ENCODE data around the gene C20orf173. TPM values are rescaled to one million over a fixed set of nuclear protein-coding genes. Genes with fewer than 3 reads are reported as not detected.

The C20orf173 gene
- total RNA-seq, 4 donors from 2014 or later = not detected

- Histone ChIP-seq H3K36me3 (no peaks in the 10 kb centered on the region), H3K27me3 (no peaks in the 10 kb centered on the region), H3K27ac (no peak overlapping the region), H3K9me3 (no peaks in the 10 kb centered on the region), H3K4me3 (no peak overlapping the region), H3K4me1 (no peaks in the 10 kb centered on the region)
- DNase-seq (no peak), ATAC-seq (no peak)
- TF ChIP-seq, protein P1, sequence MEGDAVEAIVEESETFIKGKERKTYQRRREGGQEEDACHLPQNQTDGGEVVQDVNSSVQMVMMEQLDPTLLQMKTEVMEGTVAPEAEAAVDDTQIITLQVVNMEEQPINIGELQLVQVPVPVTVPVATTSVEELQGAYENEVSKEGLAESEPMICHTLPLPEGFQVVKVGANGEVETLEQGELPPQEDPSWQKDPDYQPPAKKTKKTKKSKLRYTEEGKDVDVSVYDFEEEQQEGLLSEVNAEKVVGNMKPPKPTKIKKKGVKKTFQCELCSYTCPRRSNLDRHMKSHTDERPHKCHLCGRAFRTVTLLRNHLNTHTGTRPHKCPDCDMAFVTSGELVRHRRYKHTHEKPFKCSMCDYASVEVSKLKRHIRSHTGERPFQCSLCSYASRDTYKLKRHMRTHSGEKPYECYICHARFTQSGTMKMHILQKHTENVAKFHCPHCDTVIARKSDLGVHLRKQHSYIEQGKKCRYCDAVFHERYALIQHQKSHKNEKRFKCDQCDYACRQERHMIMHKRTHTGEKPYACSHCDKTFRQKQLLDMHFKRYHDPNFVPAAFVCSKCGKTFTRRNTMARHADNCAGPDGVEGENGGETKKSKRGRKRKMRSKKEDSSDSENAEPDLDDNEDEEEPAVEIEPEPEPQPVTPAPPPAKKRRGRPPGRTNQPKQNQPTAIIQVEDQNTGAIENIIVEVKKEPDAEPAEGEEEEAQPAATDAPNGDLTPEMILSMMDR (IDR thresholded peaks at IDR 0.05 in 4 of 5, conservative IDR thresholded peaks at IDR 0.05 in 1 of 5) = no peak
- no peak for TF ChIP-seq POLR2A (IDR thresholded peaks at IDR 0.05)
- intact Hi-C loops (cut with DNase I; ENCODE audit: low total_unique reads) = no loop called here
- in situ Hi-C loops (cut with MboI; ENCODE audit: low sequenced_read_pairs in 4 of 4) = no loop called here
These were observed 33.2 kb upstream of the C20orf173 start for GRCh38 chr20:35562541-35563110.

DNA sequence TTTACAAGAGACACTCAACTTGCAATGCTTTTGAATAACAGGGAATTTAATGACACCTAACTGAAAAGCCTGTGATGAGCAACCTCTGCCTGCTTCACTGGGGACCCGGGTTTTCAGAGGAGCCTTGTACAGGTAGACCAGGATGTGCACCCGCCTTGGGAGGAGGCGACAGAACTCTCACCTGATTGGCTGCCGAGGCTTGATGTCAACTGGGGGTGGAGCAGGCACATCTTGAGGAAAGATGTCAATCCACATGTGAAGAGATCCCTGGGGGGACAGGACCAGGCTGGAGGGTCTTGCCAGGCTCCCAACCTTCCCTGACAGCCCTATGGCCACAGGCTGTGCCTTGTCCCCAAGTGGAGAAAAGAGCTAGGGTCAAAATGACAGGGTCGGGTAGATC lies 32.2 kb upstream of the C20orf173 start:
- Histone ChIP-seq H3K27me3 (no peaks in the 10 kb centered on the region), H3K27ac (no peak overlapping the region), H3K4me3 (no peak overlapping the region), H3K36me3 (peaks cover 0 to 5% of the 10 kb centered on the region in 2 donors), H3K4me1 (no peaks in the 10 kb centered on the region), H3K9me3 (no peaks in the 10 kb centered on the region)
- TF ChIP-seq, protein P1 (IDR thresholded peaks at IDR 0.05 in 4 of 5, conservative IDR thresholded peaks at IDR 0.05 in 1 of 5) = no peak
- TF ChIP-seq POLR2A (IDR thresholded peaks at IDR 0.05) = no peak
- DNase-seq (no peak), ATAC-seq (no peak)
- intact Hi-C loops (cut with DNase I; ENCODE audit: low total_unique reads) = no loop called here
- in situ Hi-C loops (cut with MboI; ENCODE audit: low sequenced_read_pairs in 4 of 4) = no loop called here

DNA sequence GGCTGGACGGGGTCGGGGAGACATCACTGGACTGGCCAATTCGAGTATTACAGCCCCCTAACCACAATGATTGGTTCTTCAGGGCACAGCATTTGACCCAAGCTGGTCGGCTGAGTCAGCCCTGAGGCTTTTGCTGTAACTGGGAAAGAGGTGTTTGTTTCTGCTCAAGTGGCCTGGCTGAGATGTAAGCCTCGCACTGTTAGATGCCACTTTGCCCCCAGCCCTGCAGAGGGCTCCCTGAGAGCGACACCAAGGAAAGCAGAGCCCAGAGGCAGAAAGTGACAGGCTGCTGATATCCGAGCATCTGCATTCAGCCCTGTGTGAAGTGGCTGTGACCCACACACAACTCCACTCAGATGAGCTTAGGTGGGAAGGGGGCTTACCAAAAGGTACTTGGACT lies 31.8 kb upstream of the C20orf173 start:
- intact Hi-C loops (cut with DNase I; ENCODE audit: low total_unique reads) = no loop called here
- no peak for DNase-seq
- H3K36me3 ChIP-seq = peaks cover 0 to 9% of the 10 kb centered on the region in 2 donors
- TF ChIP-seq, protein P1 (IDR thresholded peaks at IDR 0.05 in 4 of 5, conservative IDR thresholded peaks at IDR 0.05 in 1 of 5) = no peak
- TF ChIP-seq POLR2A (IDR thresholded peaks at IDR 0.05) = no peak
- no peak overlapping the region for H3K4me3 ChIP-seq
- no peaks in the 10 kb centered on the region for H3K27me3 ChIP-seq
- H3K27ac ChIP-seq = no peak overlapping the region
- H3K9me3 ChIP-seq = no peaks in the 10 kb centered on the region
- in situ Hi-C loops (cut with MboI; ENCODE audit: low sequenced_read_pairs in 4 of 4) = no loop called here
- no peaks in the 10 kb centered on the region for H3K4me1 ChIP-seq
- ATAC-seq = no peak

DNA sequence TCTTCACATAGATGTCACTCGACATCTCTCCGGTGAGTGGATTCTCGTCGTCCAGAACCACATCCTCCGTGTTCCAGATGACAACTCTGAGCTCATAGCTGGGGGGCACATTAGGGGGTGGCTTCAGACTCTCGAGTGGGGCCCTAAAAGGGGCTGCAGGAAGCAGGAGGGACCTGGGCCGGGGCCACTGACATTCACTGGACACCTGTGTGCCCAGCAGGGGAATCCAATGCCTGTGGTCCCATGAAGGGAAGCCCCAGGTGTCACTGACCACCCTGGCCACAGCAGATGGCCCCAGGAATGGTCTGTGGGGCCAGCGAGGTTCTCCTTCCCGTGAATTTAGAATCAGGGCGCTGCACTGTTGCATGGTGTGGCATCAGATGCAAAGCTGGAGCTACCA lies 31.1 kb upstream of the C20orf173 start:
- no peak for TF ChIP-seq POLR2A (IDR thresholded peaks at IDR 0.05)
- TF ChIP-seq, protein P1 (IDR thresholded peaks at IDR 0.05 in 4 of 5, conservative IDR thresholded peaks at IDR 0.05 in 1 of 5) = no peak
- Histone ChIP-seq H3K9me3 (no peaks in the 10 kb centered on the region), H3K36me3 (peaks cover 0 to 14% of the 10 kb centered on the region in 2 donors), H3K4me3 (no peak overlapping the region), H3K4me1 (no peaks in the 10 kb centered on the region), H3K27me3 (no peaks in the 10 kb centered on the region), H3K27ac (no peak overlapping the region)
- ATAC-seq = no peak
- intact Hi-C loops (cut with DNase I; ENCODE audit: low total_unique reads) (no loop called here), in situ Hi-C loops (cut with MboI; ENCODE audit: low sequenced_read_pairs in 4 of 4) (no loop called here)
- no peak for DNase-seq

DNA sequence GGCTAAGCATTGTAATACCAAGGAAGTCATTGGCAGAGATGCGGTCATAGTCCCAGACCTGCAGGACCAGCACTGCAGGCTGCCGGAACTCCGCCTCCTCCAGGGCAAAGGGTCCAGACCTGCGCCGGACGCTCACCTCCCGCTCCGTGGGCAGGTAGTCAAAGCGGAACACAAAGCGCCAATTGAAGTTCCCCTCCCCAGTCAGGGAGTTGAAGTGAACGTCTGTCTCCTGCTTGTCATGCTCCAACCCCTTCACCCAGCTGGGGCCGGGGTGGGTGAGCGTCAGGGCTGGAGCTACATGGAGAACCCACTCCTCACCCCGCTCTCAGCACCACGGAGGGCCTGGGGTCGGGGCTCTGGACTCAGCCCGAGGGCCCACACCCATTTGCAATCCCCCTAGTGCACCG lies 30.7 kb upstream of the C20orf173 start:
- DNase-seq = no peak
- no peaks in the 10 kb centered on the region for H3K9me3 ChIP-seq

More for the DNA sequence above, 30.7 kb upstream of the C20orf173 start:
- Histone ChIP-seq H3K36me3 (peaks cover 0 to 14% of the 10 kb centered on the region in 2 donors), H3K27me3 (no peaks in the 10 kb centered on the region), H3K4me3 (no peak overlapping the region), H3K27ac (no peak overlapping the region), H3K4me1 (no peaks in the 10 kb centered on the region)
- ATAC-seq = no peak
- in situ Hi-C loops (cut with MboI; ENCODE audit: low sequenced_read_pairs in 4 of 4) = no loop called here
- intact Hi-C loops (cut with DNase I; ENCODE audit: low total_unique reads) = no loop called here
- no peak for TF ChIP-seq POLR2A (IDR thresholded peaks at IDR 0.05)
- TF ChIP-seq, protein P1 (IDR thresholded peaks at IDR 0.05 in 4 of 5, conservative IDR thresholded peaks at IDR 0.05 in 1 of 5) = no peak

Data from gastrocnemius medialis (tissue), 4 donors.